ENCODE results near the gene CSNK2A1. TPM values are rescaled to one million over a fixed set of nuclear protein-coding genes. Genes with fewer than 3 reads are reported as not detected.

Gene CSNK2A1
- total RNA-seq, 2 donors from 2014 or later, result 84.5 to 125 TPM

- peak; percentile 82 for DNase-seq (ENCODE audit: low spot score)
Measured at GRCh38 chr20:561437-562231, 18.0 kb upstream of the CSNK2A1 start.

GRCh38 chr20:560680-561079 is 17.1 kb upstream of the CSNK2A1 start:
- no peak overlapping the region for H3K4me3 ChIP-seq
- H3K27me3 ChIP-seq, result no peaks in the 10 kb centered on the region
- H3K4me1 ChIP-seq, result peaks cover 0 to 10% of the 10 kb centered on the region in 2 donors
- no peak for DNase-seq (ENCODE audit: low spot score)
- no peaks in the 10 kb centered on the region for H3K36me3 ChIP-seq
- H3K27ac ChIP-seq, result no peak overlapping the region
- no peaks in the 10 kb centered on the region for H3K9me3 ChIP-seq
- no peak for TF ChIP-seq CTCF (IDR thresholded peaks at IDR 0.05)

More at GRCh38 chr20:561437-562231, 18.0 kb upstream of the CSNK2A1 start:
- Histone ChIP-seq H3K27ac (no peak overlapping the region), H3K36me3 (no peaks in the 10 kb centered on the region), H3K27me3 (no peaks in the 10 kb centered on the region), H3K4me1 (peaks cover 0 to 9% of the 10 kb centered on the region in 2 donors), H3K9me3 (no peaks in the 10 kb centered on the region), H3K4me3 (no peak overlapping the region)
- TF ChIP-seq CTCF (IDR thresholded peaks at IDR 0.05), result peak; percentile 97 to 100

- Histone ChIP-seq H3K36me3 (no peaks in the 10 kb centered on the region), H3K27me3 (no peaks in the 10 kb centered on the region), H3K4me1 (peaks cover 0 to 16% of the 10 kb centered on the region in 2 donors), H3K27ac (no peak overlapping the region), H3K4me3 (no peak overlapping the region), H3K9me3 (no peaks in the 10 kb centered on the region)
- no peak for TF ChIP-seq CTCF (IDR thresholded peaks at IDR 0.05)
- no peak for DNase-seq (ENCODE audit: low spot score)
Measured at GRCh38 chr20:558117-558516, 14.5 kb upstream of the CSNK2A1 start.

- Histone ChIP-seq H3K4me3 (no peak overlapping the region), H3K9me3 (no peaks in the 10 kb centered on the region), H3K27me3 (no peaks in the 10 kb centered on the region), H3K27ac (no peak overlapping the region), H3K4me1 (peaks cover 0 to 15% of the 10 kb centered on the region in 2 donors), H3K36me3 (no peaks in the 10 kb centered on the region)
- no peak for DNase-seq (ENCODE audit: low spot score)
- TF ChIP-seq CTCF (IDR thresholded peaks at IDR 0.05), result no peak
Measured at GRCh38 chr20:556984-557383, 13.4 kb upstream of the CSNK2A1 start.

- TF ChIP-seq CTCF (IDR thresholded peaks at IDR 0.05), result no peak
- H3K4me3 ChIP-seq, result no peak overlapping the region
- no peaks in the 10 kb centered on the region for H3K9me3 ChIP-seq
- no peaks in the 10 kb centered on the region for H3K36me3 ChIP-seq
- no peak for DNase-seq (ENCODE audit: low spot score)
- peaks cover 0 to 7% of the 10 kb centered on the region in 2 donors for H3K4me1 ChIP-seq
- no peaks in the 10 kb centered on the region for H3K27me3 ChIP-seq
- H3K27ac ChIP-seq, result peak overlapping the region in 1 of 2 donors; percentile 32
Measured at GRCh38 chr20:555976-556385, 12.4 kb upstream of the CSNK2A1 start.

Measured in right atrium auricular region (tissue), 2 donors.